Measurements from ENCODE around the gene RSPH1. TPM values are rescaled to one million over a fixed set of nuclear protein-coding genes. Genes with fewer than 3 reads are reported as not detected.

The RSPH1 gene
- total RNA-seq, 2 donors from 2014 or later = 0.47 TPM; not detected in 1

DNA sequence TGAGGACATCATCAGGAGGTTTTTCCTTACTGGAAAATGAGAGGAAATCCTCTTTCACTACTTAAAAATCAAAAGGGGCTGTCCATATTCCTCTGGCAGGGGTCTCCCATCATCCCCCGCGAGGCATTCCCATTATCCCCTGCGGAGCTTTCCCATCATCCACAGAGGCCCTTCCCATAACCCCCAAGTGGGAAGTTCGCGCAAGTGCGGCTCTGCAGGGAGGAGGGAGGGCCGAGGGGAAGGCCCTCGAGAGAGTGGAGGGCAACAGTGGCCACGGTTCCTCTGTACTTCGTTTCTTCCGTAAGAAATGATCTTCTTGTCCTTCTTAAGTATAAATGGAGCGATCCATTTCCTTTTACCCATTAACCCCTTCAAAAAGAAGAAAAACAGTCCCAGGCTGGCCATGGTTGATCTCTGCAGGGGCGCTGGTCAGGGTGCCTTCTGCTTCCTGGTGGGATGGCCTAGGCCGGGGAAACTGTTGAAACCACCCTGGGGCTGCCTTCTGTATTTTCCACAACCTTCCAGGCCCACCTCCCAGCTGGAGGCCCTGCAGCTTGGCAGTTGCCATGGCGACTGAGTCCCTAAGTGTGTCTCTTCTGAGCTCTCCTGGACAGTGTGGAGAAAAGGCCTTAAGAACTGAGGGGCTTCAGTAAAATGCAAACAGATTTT is 3.6 kb upstream of the RSPH1 start:
- peaks cover 5% of the 10 kb centered on the region for H3K27me3 Mint-ChIP-seq
- peaks cover 9% of the 10 kb centered on the region for H3K4me1 Mint-ChIP-seq
- H3K9me3 ChIP-seq (ENCODE audit: control insufficient read depth, low read length, poor library complexity, severe bottlenecking) = no peaks in the 10 kb centered on the region
- no peaks in the 10 kb centered on the region for H3K36me3 Mint-ChIP-seq (ENCODE audit: low read depth)
- no peak overlapping the region for H3K4me3 Mint-ChIP-seq
- no peak overlapping the region for H3K27ac Mint-ChIP-seq
- no peak for ATAC-seq
- DNase-seq = no peak

DNA sequence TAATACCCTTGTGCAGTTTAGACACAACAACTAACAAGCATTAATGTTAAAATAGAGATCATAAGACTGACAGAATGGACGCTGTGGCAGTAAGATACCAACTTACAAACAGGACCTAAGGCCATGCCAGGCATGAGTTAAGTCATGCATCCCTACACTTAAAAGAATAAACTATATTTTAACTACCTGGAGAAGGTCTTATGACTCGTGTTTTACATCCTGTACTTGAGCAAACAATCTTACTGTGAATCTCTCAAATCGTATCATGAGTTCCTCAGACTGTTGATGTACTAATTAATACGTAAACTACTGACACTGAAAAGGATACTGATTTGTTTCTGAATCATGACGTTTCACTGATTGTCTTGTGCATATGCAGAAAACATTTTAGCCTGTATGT is 2.0 kb upstream of the RSPH1 start:
- Mint-ChIP-seq H3K27me3 (peaks cover 8% of the 10 kb centered on the region), H3K36me3 (ENCODE audit: low read depth) (no peaks in the 10 kb centered on the region), H3K27ac (no peak overlapping the region), H3K4me3 (no peak overlapping the region), H3K4me1 (peaks cover 9% of the 10 kb centered on the region)
- ATAC-seq (no peak), DNase-seq (no peak)
- H3K9me3 ChIP-seq (ENCODE audit: control insufficient read depth, low read length, poor library complexity, severe bottlenecking) = no peaks in the 10 kb centered on the region

DNA sequence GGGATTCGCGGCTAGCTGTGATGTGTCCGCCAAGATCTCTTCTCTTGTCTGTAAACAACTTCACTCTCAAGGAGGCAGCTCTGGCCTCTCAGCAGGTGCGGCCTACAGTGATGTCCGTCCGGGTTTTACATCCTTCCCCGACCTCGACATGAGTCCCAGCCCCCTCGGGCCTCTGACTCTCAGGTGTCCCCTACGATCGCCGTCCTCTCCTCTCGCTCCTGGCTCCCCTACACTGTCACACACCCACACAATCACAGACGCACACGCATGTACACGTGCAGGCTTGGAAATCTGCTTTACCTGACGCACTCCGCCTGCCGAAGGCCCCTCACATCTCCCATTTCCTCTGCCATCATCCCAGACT is 797 bp upstream of the RSPH1 start:
- Mint-ChIP-seq H3K4me3 (peak overlapping the region; percentile 97), H3K36me3 (ENCODE audit: low read depth) (no peaks in the 10 kb centered on the region), H3K4me1 (peaks cover 9% of the 10 kb centered on the region), H3K27ac (peak overlapping the region; percentile 93), H3K27me3 (peaks cover 15% of the 10 kb centered on the region)
- ATAC-seq = no peak
- no peaks in the 10 kb centered on the region for H3K9me3 ChIP-seq (ENCODE audit: control insufficient read depth, low read length, poor library complexity, severe bottlenecking)
- DNase-seq = no peak

DNA sequence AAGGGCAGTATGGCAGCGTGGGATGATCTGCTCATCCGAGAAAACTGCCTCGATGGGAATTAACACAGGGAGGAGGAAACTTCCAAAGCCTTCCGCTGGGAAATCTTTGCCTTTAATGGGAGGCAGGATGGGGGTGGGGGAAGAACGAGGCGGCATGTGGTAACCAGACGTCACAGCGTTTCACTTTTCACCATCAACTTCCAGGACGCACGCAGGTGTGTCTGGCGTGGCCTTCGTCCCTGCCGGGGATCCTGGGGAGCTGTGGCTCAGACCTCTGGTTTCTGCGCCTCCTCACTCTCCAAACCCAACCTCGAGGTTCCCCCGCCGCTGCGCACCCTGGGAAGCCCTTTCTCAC is 282 bp downstream of the RSPH1 start:
- Mint-ChIP-seq H3K27ac (peak overlapping the region; percentile 93), H3K27me3 (peaks cover 16% of the 10 kb centered on the region), H3K36me3 (ENCODE audit: low read depth) (no peaks in the 10 kb centered on the region), H3K4me3 (peak overlapping the region; percentile 97), H3K4me1 (peaks cover 9% of the 10 kb centered on the region)
- ATAC-seq = no peak
- no peaks in the 10 kb centered on the region for H3K9me3 ChIP-seq (ENCODE audit: control insufficient read depth, low read length, poor library complexity, severe bottlenecking)
- DNase-seq = no peak

DNA sequence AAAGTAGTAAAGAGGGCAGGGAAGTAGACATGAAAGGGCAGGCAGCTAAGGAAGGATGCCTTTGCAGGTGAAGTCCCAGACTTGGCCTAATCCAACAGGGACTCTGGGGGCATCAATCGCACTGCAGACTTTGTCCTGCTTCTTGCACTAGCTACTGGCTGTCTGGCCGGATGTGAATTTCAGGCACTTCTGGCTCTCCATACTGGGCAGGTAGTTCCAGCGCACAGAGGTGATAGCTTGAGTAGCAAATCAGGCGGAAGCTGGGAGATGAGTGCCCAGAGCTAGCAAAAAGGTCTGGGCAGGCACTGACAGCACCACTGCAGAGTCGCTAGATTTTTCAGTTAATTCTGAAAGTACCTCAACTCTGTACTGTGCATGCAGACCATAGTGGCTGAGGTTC is 997 bp downstream of the RSPH1 start:
- no peak overlapping the region for H3K4me3 Mint-ChIP-seq

DNA sequence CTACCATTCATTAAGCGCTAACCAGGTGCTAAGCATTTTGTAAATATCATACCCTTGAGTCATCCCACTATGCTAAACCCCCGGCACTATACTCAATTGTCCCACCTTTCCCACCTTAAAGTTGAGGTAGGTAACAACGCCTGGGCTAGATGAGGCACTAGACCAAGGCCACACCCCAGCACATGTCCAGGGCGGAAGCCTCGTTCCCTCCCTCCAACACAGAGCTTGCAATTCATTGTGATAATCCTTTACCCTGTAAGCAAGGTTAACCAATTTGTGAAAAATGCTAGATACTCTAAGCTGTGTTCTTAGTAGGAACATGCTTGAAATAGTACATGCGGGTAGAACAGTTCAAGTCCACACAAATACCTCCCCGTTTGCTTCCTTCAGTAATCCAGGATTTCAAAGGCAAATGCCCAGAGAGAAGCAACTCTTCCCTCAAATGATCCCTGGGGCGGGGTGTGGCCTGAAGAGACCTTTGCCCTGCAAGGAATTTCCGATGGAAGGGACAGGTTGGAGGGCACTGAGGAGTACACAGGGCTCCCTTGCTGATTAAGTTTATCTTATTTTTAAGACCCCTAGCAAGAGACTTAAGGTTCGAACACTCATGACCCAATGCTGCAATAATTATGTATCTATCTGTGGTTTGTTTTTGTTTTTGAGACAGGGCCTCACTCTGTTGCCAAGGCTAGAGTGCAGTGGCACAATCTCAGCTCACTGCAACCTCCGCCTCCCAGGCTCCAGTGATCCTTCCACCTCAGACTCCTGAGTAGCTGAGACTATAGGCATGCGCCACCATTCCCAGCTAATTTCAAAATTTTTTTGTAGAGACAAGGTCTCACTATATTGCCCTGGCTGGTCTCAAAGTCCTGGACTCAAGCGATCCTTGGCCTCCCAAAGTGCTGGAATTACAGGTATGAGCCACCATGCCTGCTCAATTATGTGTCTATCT is 2.6 kb downstream of the RSPH1 start:
- peaks cover 10% of the 10 kb centered on the region for H3K27me3 Mint-ChIP-seq
- no peak for DNase-seq
- H3K36me3 Mint-ChIP-seq (ENCODE audit: low read depth) = no peaks in the 10 kb centered on the region
- H3K9me3 ChIP-seq (ENCODE audit: control insufficient read depth, low read length, poor library complexity, severe bottlenecking) = no peaks in the 10 kb centered on the region
- H3K4me3 Mint-ChIP-seq = peak overlapping the region; percentile 15
- H3K4me1 Mint-ChIP-seq = peaks cover 9% of the 10 kb centered on the region
- ATAC-seq = no peak
- no peak overlapping the region for H3K27ac Mint-ChIP-seq

More for the DNA sequence above, 997 bp downstream of the RSPH1 start:
- H3K4me1 Mint-ChIP-seq = peaks cover 9% of the 10 kb centered on the region
- DNase-seq = no peak
- peaks cover 10% of the 10 kb centered on the region for H3K27me3 Mint-ChIP-seq
- H3K36me3 Mint-ChIP-seq (ENCODE audit: low read depth) = no peaks in the 10 kb centered on the region
- ATAC-seq = no peak
- no peak overlapping the region for H3K27ac Mint-ChIP-seq
- no peaks in the 10 kb centered on the region for H3K9me3 ChIP-seq (ENCODE audit: control insufficient read depth, low read length, poor library complexity, severe bottlenecking)

DNA sequence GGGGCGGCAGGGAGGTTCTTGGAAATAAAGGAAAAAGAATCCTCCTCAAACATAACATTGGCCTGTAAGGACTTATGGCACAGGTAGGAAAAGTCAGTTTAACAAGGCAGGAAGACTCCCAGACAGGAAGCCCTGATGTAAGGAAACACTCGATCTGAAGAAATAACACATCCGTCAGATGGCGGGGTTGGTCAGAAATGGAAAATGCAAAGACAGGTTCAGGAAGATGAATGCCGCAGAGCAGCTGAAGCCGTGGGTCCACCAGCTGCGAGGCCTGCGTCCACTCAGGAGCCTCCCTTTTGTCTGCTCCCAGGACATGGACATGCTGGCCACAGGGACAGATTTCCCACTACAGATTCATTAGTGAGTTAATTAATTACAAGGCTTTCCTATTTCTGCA is 3.8 kb downstream of the RSPH1 start:
- H3K9me3 ChIP-seq (ENCODE audit: control insufficient read depth, low read length, poor library complexity, severe bottlenecking) = no peaks in the 10 kb centered on the region
- Mint-ChIP-seq H3K4me3 (no peak overlapping the region), H3K36me3 (ENCODE audit: low read depth) (no peaks in the 10 kb centered on the region), H3K27me3 (peaks cover 16% of the 10 kb centered on the region), H3K27ac (no peak overlapping the region), H3K4me1 (peaks cover 9% of the 10 kb centered on the region)
- DNase-seq = no peak
- ATAC-seq = no peak

DNA sequence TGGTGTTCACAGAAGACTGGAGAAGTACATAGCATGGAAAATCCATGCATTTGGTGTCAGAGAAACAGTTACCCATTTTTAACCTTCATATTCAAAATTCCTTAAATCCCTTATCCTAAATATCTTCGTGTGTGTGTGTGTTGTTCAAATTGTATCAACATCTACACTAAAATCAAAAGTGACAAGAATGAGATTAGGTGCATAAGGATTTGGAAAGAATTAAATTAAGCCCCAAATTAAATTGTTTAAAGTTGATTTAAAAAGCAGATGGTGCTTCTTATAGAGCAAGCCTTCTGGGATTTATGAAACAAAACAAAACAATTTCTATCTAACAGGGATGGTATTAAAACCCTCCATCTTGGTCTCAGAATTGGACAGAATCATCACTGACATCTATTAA is 4.7 kb downstream of the RSPH1 start:
- Mint-ChIP-seq H3K36me3 (ENCODE audit: low read depth) (no peaks in the 10 kb centered on the region), H3K27me3 (peaks cover 23% of the 10 kb centered on the region), H3K4me1 (peaks cover 8% of the 10 kb centered on the region), H3K4me3 (no peak overlapping the region), H3K27ac (no peak overlapping the region)
- no peak for ATAC-seq
- no peak for DNase-seq
- H3K9me3 ChIP-seq (ENCODE audit: control insufficient read depth, low read length, poor library complexity, severe bottlenecking) = no peaks in the 10 kb centered on the region

DNA sequence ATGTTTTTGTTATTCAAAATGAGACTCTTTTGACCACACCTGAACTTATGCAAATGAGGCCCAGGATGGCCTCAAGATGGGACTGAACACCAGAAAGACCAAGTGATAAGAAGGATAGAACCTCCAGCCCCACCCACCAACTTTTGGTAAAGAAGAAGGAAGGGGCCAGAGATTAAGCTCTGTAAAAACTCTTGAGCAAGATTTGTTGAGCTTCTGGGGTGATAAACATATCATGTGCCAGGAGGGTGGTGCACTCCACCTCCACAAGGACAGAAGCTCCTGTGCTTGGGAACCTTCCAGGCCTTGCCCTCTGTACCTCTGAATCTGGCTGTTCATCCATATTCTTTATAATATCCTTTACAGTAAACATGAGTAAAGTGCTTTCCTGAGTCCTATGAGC is 5.3 kb downstream of the RSPH1 start:
- peaks cover 4% of the 10 kb centered on the region for H3K4me1 Mint-ChIP-seq
- no peak overlapping the region for H3K27ac Mint-ChIP-seq
- H3K36me3 Mint-ChIP-seq (ENCODE audit: low read depth) = no peaks in the 10 kb centered on the region
- no peak for DNase-seq
- no peaks in the 10 kb centered on the region for H3K9me3 ChIP-seq (ENCODE audit: control insufficient read depth, low read length, poor library complexity, severe bottlenecking)
- ATAC-seq = no peak
- H3K27me3 Mint-ChIP-seq = peaks cover 26% of the 10 kb centered on the region
- no peak overlapping the region for H3K4me3 Mint-ChIP-seq

DNA sequence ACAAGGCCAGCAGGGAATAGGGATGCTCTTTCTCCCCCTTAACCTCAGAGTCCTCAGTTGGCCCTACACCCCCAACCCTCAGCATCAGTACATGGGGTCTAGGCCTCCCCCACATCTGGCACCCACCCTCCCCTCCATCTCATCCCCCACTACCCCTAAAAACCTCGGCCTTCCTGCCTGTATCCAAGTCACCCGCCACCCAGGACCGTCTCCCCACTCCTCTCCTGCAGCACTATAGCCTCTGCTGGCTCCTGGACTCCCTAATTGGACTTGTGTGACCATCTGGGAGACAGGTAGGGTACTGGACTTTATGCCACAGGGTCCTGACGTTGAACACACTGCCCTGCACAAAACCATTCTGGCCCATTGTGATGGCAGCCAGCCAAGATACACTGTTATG is 6.0 kb downstream of the RSPH1 start:
- DNase-seq = no peak
- no peak overlapping the region for H3K27ac Mint-ChIP-seq
- H3K36me3 Mint-ChIP-seq (ENCODE audit: low read depth) = no peaks in the 10 kb centered on the region
- no peak overlapping the region for H3K4me3 Mint-ChIP-seq
- peaks cover 28% of the 10 kb centered on the region for H3K27me3 Mint-ChIP-seq
- peaks cover 4% of the 10 kb centered on the region for H3K4me1 Mint-ChIP-seq
- no peaks in the 10 kb centered on the region for H3K9me3 ChIP-seq (ENCODE audit: control insufficient read depth, low read length, poor library complexity, severe bottlenecking)
- ATAC-seq = no peak

DNA sequence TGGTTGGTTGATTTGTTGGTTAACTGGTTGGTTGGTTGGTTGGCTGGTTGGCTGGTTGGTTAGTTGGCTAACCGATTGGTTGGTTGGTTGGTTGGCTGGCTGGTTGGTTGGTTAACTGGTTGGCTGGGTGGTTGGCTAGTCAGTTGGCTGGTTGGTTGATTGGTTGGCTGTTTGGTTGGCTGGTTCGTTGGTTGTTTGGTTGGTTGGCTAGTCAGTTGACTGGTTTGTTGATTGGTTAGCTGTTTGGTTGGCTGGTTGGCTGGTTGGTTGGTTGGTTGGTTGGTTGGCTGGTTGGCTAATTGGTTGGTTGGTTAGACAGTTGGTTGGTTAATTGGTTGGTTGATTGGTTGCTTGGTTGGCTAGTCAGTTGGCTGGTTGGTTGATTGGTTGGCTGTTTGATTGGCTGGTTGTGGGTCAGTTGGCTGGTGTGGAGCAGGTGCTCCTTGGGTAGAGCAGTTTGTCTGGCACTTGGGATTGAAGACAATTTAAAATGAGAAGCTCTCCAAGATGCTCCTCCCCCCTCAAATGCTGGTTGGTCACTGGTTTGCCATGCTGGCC is 6.9 kb downstream of the RSPH1 start:
- Mint-ChIP-seq H3K27ac (no peak overlapping the region), H3K27me3 (peaks cover 34% of the 10 kb centered on the region), H3K36me3 (ENCODE audit: low read depth) (no peaks in the 10 kb centered on the region), H3K4me1 (peaks cover 4% of the 10 kb centered on the region), H3K4me3 (no peak overlapping the region)
- no peak for ATAC-seq
- DNase-seq = no peak
- H3K9me3 ChIP-seq (ENCODE audit: control insufficient read depth, low read length, poor library complexity, severe bottlenecking) = no peaks in the 10 kb centered on the region

DNA sequence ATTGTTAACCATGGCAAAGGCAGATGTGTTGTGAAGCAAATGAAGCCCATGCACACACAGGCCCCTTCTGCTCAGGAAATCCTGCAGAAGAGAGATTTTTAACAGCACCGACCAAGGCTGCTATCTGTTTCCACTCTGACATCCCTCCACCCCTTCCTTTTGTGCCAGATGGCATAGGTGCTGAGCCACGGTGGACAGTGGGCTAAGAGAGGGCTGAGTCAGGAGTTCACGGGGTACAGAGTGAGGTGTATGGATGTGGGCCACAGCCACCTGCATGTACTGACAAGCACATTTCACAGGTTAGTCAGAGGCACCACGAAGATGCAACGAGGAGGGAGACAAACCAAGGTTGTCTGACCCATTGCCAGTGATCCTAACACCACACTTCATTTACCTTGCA is 9.5 kb downstream of the RSPH1 start:
- no peaks in the 10 kb centered on the region for H3K36me3 Mint-ChIP-seq (ENCODE audit: low read depth)
- H3K9me3 ChIP-seq (ENCODE audit: control insufficient read depth, low read length, poor library complexity, severe bottlenecking) = no peaks in the 10 kb centered on the region
- peaks cover 28% of the 10 kb centered on the region for H3K27me3 Mint-ChIP-seq
- no peak for DNase-seq
- peaks cover 4% of the 10 kb centered on the region for H3K4me1 Mint-ChIP-seq
- no peak overlapping the region for H3K4me3 Mint-ChIP-seq
- ATAC-seq = no peak
- H3K27ac Mint-ChIP-seq = no peak overlapping the region

DNA sequence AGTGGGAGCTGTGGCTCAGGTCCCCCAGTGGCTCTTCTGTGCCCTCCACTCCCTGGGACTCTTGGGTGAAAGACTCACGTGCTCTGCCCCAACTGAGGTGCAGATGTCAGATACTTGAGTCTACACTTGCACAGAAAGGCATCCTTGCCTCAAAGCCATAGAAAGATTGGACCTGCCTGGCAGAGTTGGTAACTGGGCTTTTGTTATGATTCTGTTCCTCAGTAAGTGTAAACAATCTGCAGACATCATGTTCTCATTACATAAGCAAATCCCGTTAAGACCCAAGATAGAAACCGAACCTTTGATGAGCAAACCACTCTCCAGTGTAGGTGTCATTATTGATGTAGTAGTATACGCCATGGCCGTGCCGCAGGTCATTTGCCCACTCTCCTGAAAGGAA is 10.0 kb downstream of the RSPH1 start:
- no peaks in the 10 kb centered on the region for H3K36me3 Mint-ChIP-seq (ENCODE audit: low read depth)
- peaks cover 4% of the 10 kb centered on the region for H3K4me1 Mint-ChIP-seq
- no peak overlapping the region for H3K27ac Mint-ChIP-seq
- peaks cover 28% of the 10 kb centered on the region for H3K27me3 Mint-ChIP-seq
- no peaks in the 10 kb centered on the region for H3K9me3 ChIP-seq (ENCODE audit: control insufficient read depth, low read length, poor library complexity, severe bottlenecking)
- DNase-seq (no peak), ATAC-seq (no peak)
- H3K4me3 Mint-ChIP-seq = no peak overlapping the region
